ENCODE measurements around the gene TLL1.

TLL1 gene

GRCh38 chr4:165867961-165868360, 5.1 kb upstream of the TLL1 start:
- DNase-seq: no peak
- no peak for TF ChIP-seq GATA1 (IDR thresholded peaks at IDR 0.05; ENCODE audit: low read depth, low read length)
- TF ChIP-seq POLR2A (IDR thresholded peaks at IDR 0.05; ENCODE audit: low read length): no peak

- TF ChIP-seq POLR2A (IDR thresholded peaks at IDR 0.05; ENCODE audit: low read length) (no peak), GATA1 (IDR thresholded peaks at IDR 0.05; ENCODE audit: low read depth, low read length) (no peak)
- no peak for DNase-seq
Measured at GRCh38 chr4:165873298-165874071, 448 bp downstream of the TLL1 start.

GRCh38 chr4:165874072-165874790, 1.2 kb downstream of the TLL1 start:
- TF ChIP-seq GATA1 (IDR thresholded peaks at IDR 0.05; ENCODE audit: low read depth, low read length) (no peak), POLR2A (IDR thresholded peaks at IDR 0.05; ENCODE audit: low read length) (no peak)
- DNase-seq: no peak

- TF ChIP-seq POLR2A (IDR thresholded peaks at IDR 0.05; ENCODE audit: low read length) (no peak), GATA1 (IDR thresholded peaks at IDR 0.05; ENCODE audit: low read depth, low read length) (no peak)
- DNase-seq: no peak
Measured at GRCh38 chr4:165874791-165875371, 1.8 kb downstream of the TLL1 start.

GRCh38 chr4:165875446-165875845, 2.4 kb downstream of the TLL1 start:
- DNase-seq: no peak
- TF ChIP-seq GATA1 (IDR thresholded peaks at IDR 0.05; ENCODE audit: low read depth, low read length): no peak
- TF ChIP-seq POLR2A (IDR thresholded peaks at IDR 0.05; ENCODE audit: low read length): no peak

- DNase-seq: no peak
- TF ChIP-seq GATA1 (IDR thresholded peaks at IDR 0.05; ENCODE audit: low read depth, low read length) (no peak), POLR2A (IDR thresholded peaks at IDR 0.05; ENCODE audit: low read length) (no peak)
Measured at GRCh38 chr4:165877286-165877685, 4.2 kb downstream of the TLL1 start.

- TF ChIP-seq POLR2A (IDR thresholded peaks at IDR 0.05; ENCODE audit: low read length): no peak
- no peak for TF ChIP-seq GATA1 (IDR thresholded peaks at IDR 0.05; ENCODE audit: low read depth, low read length)
- DNase-seq: no peak
Measured at GRCh38 chr4:165879641-165880040, 6.6 kb downstream of the TLL1 start.

GRCh38 chr4:165894159-165894558, 21.1 kb downstream of the TLL1 start:
- DNase-seq: no peak
- TF ChIP-seq POLR2A (IDR thresholded peaks at IDR 0.05; ENCODE audit: low read length) (no peak), GATA1 (IDR thresholded peaks at IDR 0.05; ENCODE audit: low read depth, low read length) (no peak)

GRCh38 chr4:165905405-165906027, 32.5 kb downstream of the TLL1 start:
- DNase-seq: no peak
- TF ChIP-seq POLR2A (IDR thresholded peaks at IDR 0.05; ENCODE audit: low read length): no peak
- no peak for TF ChIP-seq GATA1 (IDR thresholded peaks at IDR 0.05; ENCODE audit: low read depth, low read length)

- no peak for DNase-seq
- no peak for TF ChIP-seq POLR2A (IDR thresholded peaks at IDR 0.05; ENCODE audit: low read length)
- TF ChIP-seq GATA1 (IDR thresholded peaks at IDR 0.05; ENCODE audit: low read depth, low read length): no peak
Measured at GRCh38 chr4:165906272-165906671, 33.2 kb downstream of the TLL1 start.

- no peak for DNase-seq
- TF ChIP-seq GATA1 (IDR thresholded peaks at IDR 0.05; ENCODE audit: low read depth, low read length) (no peak), POLR2A (IDR thresholded peaks at IDR 0.05; ENCODE audit: low read length) (no peak)
Measured at GRCh38 chr4:165909947-165910346, 36.9 kb downstream of the TLL1 start.

- DNase-seq: no peak
- no peak for TF ChIP-seq GATA1 (IDR thresholded peaks at IDR 0.05; ENCODE audit: low read depth, low read length)
- no peak for TF ChIP-seq POLR2A (IDR thresholded peaks at IDR 0.05; ENCODE audit: low read length)
Measured at GRCh38 chr4:165915215-165915614, 42.2 kb downstream of the TLL1 start.

- no peak for TF ChIP-seq GATA1 (IDR thresholded peaks at IDR 0.05; ENCODE audit: low read depth, low read length)
- TF ChIP-seq POLR2A (IDR thresholded peaks at IDR 0.05; ENCODE audit: low read length): no peak
- DNase-seq: no peak
Measured at GRCh38 chr4:165921546-165921945, 48.5 kb downstream of the TLL1 start.

- TF ChIP-seq GATA1 (IDR thresholded peaks at IDR 0.05; ENCODE audit: low read depth, low read length) (no peak), POLR2A (IDR thresholded peaks at IDR 0.05; ENCODE audit: low read length) (no peak)
- DNase-seq: no peak
Measured at GRCh38 chr4:165922747-165923146, 49.7 kb downstream of the TLL1 start.

Data from erythroblast (primary cell).